HG02852 (cell line): ENCODE results near the gene MCU.
"Not testable (repeated sequence)": the region's sequence is repeated elsewhere in the genome, so short reads cannot be mapped to it uniquely, and the experiment has no call there.

ENCODE experiments used
- ATAC-seq: cut with Tn5 transposase; IDR thresholded peaks from one replicate; pipeline ENCODE4 v1.9.1; 2021; ENCODE audit warnings: mild to moderate bottlenecking, moderate library complexity; ENCODE audit not compliant: unreplicated experiment

Gene MCU

GRCh38 chr10:72890086-72890485, 198.1 kb downstream of the MCU start:
- ATAC-seq = no peak

- no peak for ATAC-seq
Observed at GRCh38 chr10:72893136-72893798, 201.3 kb downstream of the MCU start, which contains the start of gene OIT3. OIT3 (plus strand) TSS chr10:72893739; CDS start chr10:72893799, 60 bp downstream.

GRCh38 chr10:72895236-72895850, 203.4 kb downstream of the MCU start:
- ATAC-seq = no peak

- no peak for ATAC-seq
Observed at GRCh38 chr10:72898616-72899015, 206.7 kb downstream of the MCU start.

- no peak for ATAC-seq
Observed at GRCh38 chr10:72899545-72899944, 207.6 kb downstream of the MCU start.

GRCh38 chr10:72903941-72904446, 212.1 kb downstream of the MCU start:
- not testable (repeated sequence) for ATAC-seq

- no peak for ATAC-seq
Observed at GRCh38 chr10:72904806-72905205, 212.9 kb downstream of the MCU start.

GRCh38 chr10:72906446-72906845, 214.5 kb downstream of the MCU start:
- ATAC-seq = no peak

- ATAC-seq = no peak
Observed at GRCh38 chr10:72910705-72911104, 218.8 kb downstream of the MCU start.

GRCh38 chr10:72911758-72912157, 219.8 kb downstream of the MCU start:
- ATAC-seq = no peak

- no peak for ATAC-seq
Observed at GRCh38 chr10:72912736-72913135, 220.8 kb downstream of the MCU start.

- no peak for ATAC-seq
Observed at GRCh38 chr10:72913287-72913686, 221.3 kb downstream of the MCU start.

GRCh38 chr10:72917201-72917600, 225.3 kb downstream of the MCU start:
- ATAC-seq = not testable (repeated sequence)

GRCh38 chr10:72917803-72918332, 225.9 kb downstream of the MCU start:
- not testable (repeated sequence) for ATAC-seq

GRCh38 chr10:72918352-72918751, 226.4 kb downstream of the MCU start:
- ATAC-seq = no peak

- ATAC-seq = not testable (repeated sequence)
Observed at GRCh38 chr10:72921147-72921683, 229.3 kb downstream of the MCU start.

- no peak for ATAC-seq
Observed at GRCh38 chr10:72924351-72924750, 232.4 kb downstream of the MCU start.

GRCh38 chr10:72925951-72926465, 234.1 kb downstream of the MCU start:
- ATAC-seq = no peak

- no peak for ATAC-seq
Observed at GRCh38 chr10:72927485-72927884, 235.5 kb downstream of the MCU start.

- no peak for ATAC-seq
Observed at GRCh38 chr10:72928798-72929197, 236.9 kb downstream of the MCU start.

GRCh38 chr10:72930276-72930675, 238.3 kb downstream of the MCU start:
- ATAC-seq = no peak
